WTC11 (cell line): Measurements from ENCODE around the gene TEAD1. TPM values are rescaled to one million over a fixed set of nuclear protein-coding genes. Genes with fewer than 3 reads are reported as not detected.

ENCODE experiments used
- ATAC-seq: fragments of 200-7000 bp; cut with Tn5 transposase; 2 replicates; pipeline ENCODE4 v1.10.0; 2021; ENCODE audit warnings: mild to moderate bottlenecking, moderate library complexity
- CTCF ChIA-PET: fragments of 300-600 bp; sonication (Branson Sonifier 250); formaldehyde crosslinking; loops from one replicate; lab custom pipeline; 2021; ENCODE audit warnings: antibody characterized with exemption; lab: Charles Lee
- POLR2A ChIA-PET: fragments of 350-600 bp; sonication (Branson Sonifier 250); formaldehyde crosslinking; loops from one replicate; lab custom pipeline; 2021; ENCODE audit warnings: antibody characterized with exemption; lab: Charles Lee
- DNase-seq: peaks from one replicate; pipeline ENCODE4 v3.0.0; 2021; ENCODE audit warnings: low spot score
- H3K27ac Mint-ChIP-seq: 2 replicates; pipeline ENCODE4 v1.8.0; 2021; ENCODE audit warnings: mixed read lengths
- H3K27me3 Mint-ChIP-seq: 2 replicates; pipeline ENCODE4 v1.8.0; 2021; ENCODE audit warnings: low read depth, mild to moderate bottlenecking, moderate library complexity, mixed read lengths
- H3K36me3 Mint-ChIP-seq: 2 replicates; pipeline ENCODE4 v1.8.0; 2021; ENCODE audit warnings: mixed read lengths
- H3K4me1 Mint-ChIP-seq: 2 replicates; pipeline ENCODE4 v1.8.0; 2022; ENCODE audit warnings: mixed read lengths
- H3K4me3 Mint-ChIP-seq: 2 replicates; pipeline ENCODE4 v1.8.0; 2021; ENCODE audit warnings: mild to moderate bottlenecking, moderate library complexity, mixed read lengths
- H3K9me3 Mint-ChIP-seq: 2 replicates; pipeline ENCODE4 v1.8.0; 2021; ENCODE audit warnings: mixed read lengths
- ELF4 ChIP-seq: sonication (generic); formaldehyde crosslinking; IDR thresholded peaks from 2 replicates; pipeline ENCODE4 v1.8.1; 2022; ENCODE audit warnings: low read depth, mild to moderate bottlenecking, moderate library complexity, missing genetic modification reagents
- ESRRA ChIP-seq: sonication (generic); formaldehyde crosslinking; IDR thresholded peaks from 2 replicates; pipeline ENCODE4 v1.8.1; 2022; ENCODE audit warnings: mild to moderate bottlenecking, missing genetic modification reagents, borderline replicate concordance
- GABPB1 ChIP-seq: sonication (generic); formaldehyde crosslinking; IDR thresholded peaks from 2 replicates; pipeline ENCODE4 v1.8.1; 2023; ENCODE audit warnings: mild to moderate bottlenecking, missing genetic modification reagents
- GTF2I ChIP-seq: fragments of 250-450 bp; sonication (Bioruptor Pico); conservative IDR thresholded peaks from 2 replicates; pipeline ENCODE4 v1.4.0; 2021; ENCODE audit warnings: mild to moderate bottlenecking
- IRF2 ChIP-seq: sonication (generic); formaldehyde crosslinking; IDR thresholded peaks from 2 replicates; pipeline ENCODE4 v1.8.0; 2022; ENCODE audit warnings: low read depth, missing genetic modification reagents, borderline replicate concordance
- MLX ChIP-seq: sonication (generic); formaldehyde crosslinking; IDR thresholded peaks from 2 replicates; pipeline ENCODE4 v1.8.1; 2023; ENCODE audit warnings: mild to moderate bottlenecking, missing genetic modification reagents, moderate library complexity
- NR2C2 ChIP-seq: sonication (generic); formaldehyde crosslinking; IDR thresholded peaks from 2 replicates; pipeline ENCODE4 v1.8.0; 2022; ENCODE audit warnings: mild to moderate bottlenecking, missing genetic modification reagents
- ZBTB43 ChIP-seq: sonication (generic); formaldehyde crosslinking; IDR thresholded peaks from 2 replicates; pipeline ENCODE4 v1.8.1; 2023; ENCODE audit warnings: mild to moderate bottlenecking, missing genetic modification reagents
- ZMAT4 ChIP-seq: fragments of 250-450 bp; sonication (Bioruptor Pico); IDR thresholded peaks from 2 replicates; pipeline ENCODE4 v1.9.0; 2021; ENCODE audit warnings: mild to moderate bottlenecking
- ZNF232 ChIP-seq: sonication (generic); formaldehyde crosslinking; IDR thresholded peaks from 2 replicates; pipeline ENCODE4 v1.8.0; 2022; ENCODE audit warnings: mild to moderate bottlenecking, missing genetic modification reagents
- ZNF263 ChIP-seq: sonication (generic); formaldehyde crosslinking; IDR thresholded peaks from 2 replicates; pipeline ENCODE4 v1.8.1; 2022; ENCODE audit warnings: low read depth, mild to moderate bottlenecking, moderate library complexity, missing genetic modification reagents
- ZNF423 ChIP-seq: fragments of 250-450 bp; sonication (Bioruptor Pico); IDR thresholded peaks from 2 replicates; pipeline ENCODE4 v2.1.2; 2022; ENCODE audit warnings: mild to moderate bottlenecking, moderate library complexity
- total RNA-seq: library from RNA; stranded (reverse); gene quantifications from 3 replicates; pipeline ENCODE4 v1.2.3, GENCODE V29; 2021
- TF ChIP-seq, protein P1 (sequence below): fragments of 200-600 bp; IDR thresholded peaks from 2 replicates; pipeline ENCODE4 v1.8.0; 2022; ENCODE audit warnings: antibody characterized with exemption
- TF ChIP-seq, protein P2 (sequence below): sonication (generic); formaldehyde crosslinking; IDR thresholded peaks from 2 replicates; pipeline ENCODE4 v1.8.1; 2022; ENCODE audit warnings: mild to moderate bottlenecking, missing genetic modification reagents, moderate library complexity, borderline replicate concordance

The TEAD1 gene
- total RNA-seq, 1 experiment from 2014 or later, result 79.9 TPM

DNA sequence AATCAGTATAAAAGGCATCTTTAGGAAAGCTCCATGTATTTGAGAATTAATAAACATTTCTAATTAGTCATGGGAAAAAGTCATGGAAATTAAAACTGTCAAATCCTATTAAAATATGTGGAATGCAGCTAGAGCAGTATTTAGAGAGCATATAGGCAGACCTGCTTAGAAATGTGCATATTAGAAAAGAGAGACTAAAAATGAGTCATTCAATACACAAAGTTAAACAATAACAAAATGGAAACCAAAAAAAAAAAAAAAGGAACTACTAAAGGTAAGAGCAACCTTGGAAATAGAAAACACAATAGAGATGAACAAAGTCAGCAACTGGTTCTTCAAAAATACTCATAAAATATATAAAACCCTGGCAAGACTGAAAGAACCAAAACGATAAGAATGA lies 275.2 kb downstream of the TEAD1 start (continued):
- TF ChIP-seq ZMAT4 (CRISPR knock-in tag), result no peak
- TF ChIP-seq, all 79 proteins: peak for 0

DNA sequence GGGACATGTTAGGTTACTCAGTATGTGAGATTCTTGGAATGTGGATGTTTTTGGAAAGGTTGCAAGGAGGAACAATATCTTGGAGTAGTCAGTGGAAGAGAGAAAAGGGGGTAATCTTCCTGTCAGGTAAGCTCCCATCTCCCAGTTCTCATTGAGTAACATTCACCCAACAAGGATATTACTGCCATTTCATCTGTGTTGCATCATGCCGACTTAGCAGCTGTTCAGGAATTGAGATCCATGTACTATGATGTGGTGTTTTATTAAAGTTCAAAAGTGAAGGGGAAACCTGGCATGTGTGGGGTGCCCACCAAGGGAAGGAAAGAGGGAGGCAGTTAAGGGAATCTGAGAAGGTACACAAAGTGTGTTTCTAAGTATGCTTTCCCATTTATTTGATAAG lies 276.4 kb downstream of the TEAD1 start:
- no peak for DNase-seq
- peaks cover 44% of the 10 kb centered on the region for H3K9me3 Mint-ChIP-seq
- ATAC-seq, result no peak
- H3K36me3 Mint-ChIP-seq, result peaks cover 15% of the 10 kb centered on the region
- H3K4me1 Mint-ChIP-seq, result peaks cover 3% of the 10 kb centered on the region
- no peak overlapping the region for H3K27ac Mint-ChIP-seq
- H3K4me3 Mint-ChIP-seq, result no peak overlapping the region
- TF ChIP-seq, protein P1, sequence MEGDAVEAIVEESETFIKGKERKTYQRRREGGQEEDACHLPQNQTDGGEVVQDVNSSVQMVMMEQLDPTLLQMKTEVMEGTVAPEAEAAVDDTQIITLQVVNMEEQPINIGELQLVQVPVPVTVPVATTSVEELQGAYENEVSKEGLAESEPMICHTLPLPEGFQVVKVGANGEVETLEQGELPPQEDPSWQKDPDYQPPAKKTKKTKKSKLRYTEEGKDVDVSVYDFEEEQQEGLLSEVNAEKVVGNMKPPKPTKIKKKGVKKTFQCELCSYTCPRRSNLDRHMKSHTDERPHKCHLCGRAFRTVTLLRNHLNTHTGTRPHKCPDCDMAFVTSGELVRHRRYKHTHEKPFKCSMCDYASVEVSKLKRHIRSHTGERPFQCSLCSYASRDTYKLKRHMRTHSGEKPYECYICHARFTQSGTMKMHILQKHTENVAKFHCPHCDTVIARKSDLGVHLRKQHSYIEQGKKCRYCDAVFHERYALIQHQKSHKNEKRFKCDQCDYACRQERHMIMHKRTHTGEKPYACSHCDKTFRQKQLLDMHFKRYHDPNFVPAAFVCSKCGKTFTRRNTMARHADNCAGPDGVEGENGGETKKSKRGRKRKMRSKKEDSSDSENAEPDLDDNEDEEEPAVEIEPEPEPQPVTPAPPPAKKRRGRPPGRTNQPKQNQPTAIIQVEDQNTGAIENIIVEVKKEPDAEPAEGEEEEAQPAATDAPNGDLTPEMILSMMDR, result no peak
- TF ChIP-seq GABPB1 (CRISPR knock-in tag), result peak; percentile 94
- TF ChIP-seq, all 79 proteins: peak for 1
- no peaks in the 10 kb centered on the region; the same call in 1 of the 2 replicates for H3K27me3 Mint-ChIP-seq
- ChIA-PET CTCF (no interaction called here), POLR2A (no interaction called here)

DNA sequence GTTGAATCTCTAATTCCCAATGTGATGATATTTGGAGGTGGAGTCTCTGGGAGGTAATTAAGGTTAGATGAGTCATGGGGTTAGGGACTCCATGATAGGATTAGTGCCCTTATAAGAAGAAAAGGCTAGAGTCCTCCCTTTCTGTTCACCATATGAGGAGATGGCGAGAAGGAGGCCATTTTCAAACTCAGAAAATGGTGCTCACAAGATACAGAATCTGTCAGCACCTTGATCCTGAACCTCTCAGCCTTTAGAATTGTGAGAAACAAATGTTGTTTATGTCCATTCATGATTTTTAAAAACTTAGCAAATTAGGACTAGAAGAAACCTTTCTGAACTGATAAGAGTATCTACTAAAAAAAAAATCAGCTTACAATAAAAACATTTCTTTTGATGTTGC lies 277.2 kb downstream of the TEAD1 start:
- TF ChIP-seq MLX (CRISPR knock-in tag) (no peak), ZNF232 (CRISPR knock-in tag) (no peak), IRF2 (CRISPR knock-in tag) (no peak), GTF2I (no peak)
- Mint-ChIP-seq H3K4me1 (peaks cover 3% of the 10 kb centered on the region), H3K27ac (no peak overlapping the region), H3K9me3 (peaks cover 51% of the 10 kb centered on the region), H3K4me3 (no peak overlapping the region), H3K36me3 (peaks cover 15% of the 10 kb centered on the region), H3K27me3 (no peaks in the 10 kb centered on the region; the same call in 1 of the 2 replicates)
- CTCF ChIA-PET, result no interaction called here
- DNase-seq (no peak), ATAC-seq (no peak)
- POLR2A ChIA-PET, result no interaction called here

DNA sequence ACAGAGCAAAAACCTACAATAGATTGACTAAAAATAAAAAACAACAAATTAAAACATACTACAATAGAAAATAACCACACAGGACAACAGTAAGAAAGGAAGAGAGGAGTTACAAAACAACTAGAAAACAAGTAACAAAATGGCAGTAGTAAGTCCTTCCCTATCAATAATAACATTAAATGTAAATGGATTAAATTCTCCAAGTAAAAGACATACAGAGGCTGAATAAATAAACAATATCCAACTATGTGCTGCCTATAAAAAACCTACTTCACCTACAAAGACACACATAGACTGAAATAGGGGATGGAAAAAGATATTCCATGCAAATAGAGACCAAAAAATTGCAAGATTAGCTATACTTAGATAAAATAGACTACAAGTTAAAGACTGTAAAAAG lies 277.9 kb downstream of the TEAD1 start:
- DNase-seq, result no peak
- H3K36me3 Mint-ChIP-seq, result peaks cover 15% of the 10 kb centered on the region
- H3K4me3 Mint-ChIP-seq, result no peak overlapping the region
- no peak for ATAC-seq
- peaks cover 51% of the 10 kb centered on the region for H3K9me3 Mint-ChIP-seq
- ChIA-PET CTCF (no interaction called here), POLR2A (no interaction called here)
- no peak for TF ChIP-seq ZNF263 (CRISPR knock-in tag)
- TF ChIP-seq, protein P2, sequence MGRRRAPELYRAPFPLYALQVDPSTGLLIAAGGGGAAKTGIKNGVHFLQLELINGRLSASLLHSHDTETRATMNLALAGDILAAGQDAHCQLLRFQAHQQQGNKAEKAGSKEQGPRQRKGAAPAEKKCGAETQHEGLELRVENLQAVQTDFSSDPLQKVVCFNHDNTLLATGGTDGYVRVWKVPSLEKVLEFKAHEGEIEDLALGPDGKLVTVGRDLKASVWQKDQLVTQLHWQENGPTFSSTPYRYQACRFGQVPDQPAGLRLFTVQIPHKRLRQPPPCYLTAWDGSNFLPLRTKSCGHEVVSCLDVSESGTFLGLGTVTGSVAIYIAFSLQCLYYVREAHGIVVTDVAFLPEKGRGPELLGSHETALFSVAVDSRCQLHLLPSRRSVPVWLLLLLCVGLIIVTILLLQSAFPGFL (CRISPR knock-in tag), result no peak
- no peak for TF ChIP-seq ESRRA (CRISPR knock-in tag)
- no peak for TF ChIP-seq ZNF423 (CRISPR knock-in tag)
- TF ChIP-seq NR2C2, result no peak
- TF ChIP-seq ELF4, result no peak
- TF ChIP-seq ZBTB43 (CRISPR knock-in tag), result no peak
- no peak overlapping the region for H3K27ac Mint-ChIP-seq
- H3K4me1 Mint-ChIP-seq, result peaks cover 3% of the 10 kb centered on the region
- H3K27me3 Mint-ChIP-seq, result no peaks in the 10 kb centered on the region; the same call in 1 of the 2 replicates
